MG63 (cell line): ENCODE results near the gene GLI3. TPM values are rescaled to one million over a fixed set of nuclear protein-coding genes. Genes with fewer than 3 reads are reported as not detected.

ENCODE experiments used
- DNase-seq: peaks from one replicate; pipeline ENCODE4 v3.0.0-alpha.2; 2020
- H3K27me3 ChIP-seq: fragments of 250-450 bp; sonication (Bioruptor Pico); 2 replicates; pipeline ENCODE4 v1.5.1; 2020; ENCODE audit warnings: mild to moderate bottlenecking, moderate library complexity
- H3K36me3 ChIP-seq: fragments of 250-450 bp; sonication (Bioruptor Pico); 2 replicates; pipeline ENCODE4 v1.5.1; 2020; ENCODE audit warnings: mild to moderate bottlenecking, moderate library complexity
- H3K4me3 ChIP-seq: fragments of 250-450 bp; sonication (Bioruptor Pico); 2 replicates; pipeline ENCODE4 v1.5.1; 2020; ENCODE audit warnings: mild to moderate bottlenecking, moderate library complexity
- H3K9me3 ChIP-seq: fragments of 250-450 bp; sonication (Bioruptor Pico); 2 replicates; pipeline ENCODE4 v1.5.1; 2020; ENCODE audit warnings: mild to moderate bottlenecking, moderate library complexity
- total RNA-seq: library from RNA; depleted of rRNA; stranded (reverse); fragments of >200 nt; shearing (Covaris generic); gene quantifications from 2 replicates; pipeline ENCODE4 v1.2.3, GENCODE V29; 2014; ENCODE audit warnings: low replicate concordance

The GLI3 gene
- total RNA-seq, 1 experiment from 2014 or later: 0.59 TPM

DNA sequence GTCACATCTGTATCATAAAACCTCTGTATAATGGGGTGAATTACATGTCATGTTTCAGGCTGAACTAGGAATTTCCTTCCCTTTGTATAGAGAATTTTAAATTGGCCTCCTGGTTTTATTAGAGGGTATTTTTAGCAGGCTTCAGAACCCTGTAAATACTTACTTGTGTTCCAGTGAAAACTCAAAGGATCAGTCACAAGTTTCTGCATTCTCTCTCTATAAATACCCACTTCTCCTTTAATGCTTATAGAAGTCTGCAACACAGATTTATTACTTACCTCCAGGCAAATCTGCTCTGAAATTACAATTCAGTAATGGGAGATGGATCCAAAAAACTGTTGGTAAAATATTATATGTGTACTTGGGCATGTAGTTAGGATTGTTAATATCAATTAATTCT lies 161.6 kb downstream of the GLI3 start:
- no peaks in the 10 kb centered on the region for H3K36me3 ChIP-seq

DNA sequence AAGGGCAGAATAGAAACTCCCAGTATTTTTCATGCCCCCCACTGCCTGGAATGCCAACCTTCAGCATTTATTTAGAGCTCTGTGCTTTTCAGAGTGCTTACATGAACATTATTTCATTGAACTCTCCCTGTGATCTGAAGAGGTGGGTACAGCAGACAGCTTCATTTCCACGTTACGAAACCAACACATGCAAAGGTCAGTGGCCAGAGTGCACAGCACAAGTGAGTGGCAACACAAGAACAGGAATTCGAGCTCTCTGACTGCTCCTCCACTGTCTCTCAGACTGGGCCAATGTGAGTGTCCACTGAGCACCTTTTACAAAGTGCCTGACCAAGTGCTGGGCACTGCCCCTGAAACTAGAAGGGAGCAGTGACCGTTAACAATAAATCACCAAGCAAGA lies 162.9 kb downstream of the GLI3 start:
- no peaks in the 10 kb centered on the region for H3K9me3 ChIP-seq
- no peaks in the 10 kb centered on the region for H3K36me3 ChIP-seq
- no peaks in the 10 kb centered on the region for H3K27me3 ChIP-seq
- no peak for DNase-seq
- H3K4me3 ChIP-seq: no peak overlapping the region

More for the DNA sequence above, 161.6 kb downstream of the GLI3 start:
- no peak overlapping the region for H3K4me3 ChIP-seq
- H3K27me3 ChIP-seq: no peaks in the 10 kb centered on the region
- H3K9me3 ChIP-seq: no peaks in the 10 kb centered on the region
- DNase-seq: no peak

DNA sequence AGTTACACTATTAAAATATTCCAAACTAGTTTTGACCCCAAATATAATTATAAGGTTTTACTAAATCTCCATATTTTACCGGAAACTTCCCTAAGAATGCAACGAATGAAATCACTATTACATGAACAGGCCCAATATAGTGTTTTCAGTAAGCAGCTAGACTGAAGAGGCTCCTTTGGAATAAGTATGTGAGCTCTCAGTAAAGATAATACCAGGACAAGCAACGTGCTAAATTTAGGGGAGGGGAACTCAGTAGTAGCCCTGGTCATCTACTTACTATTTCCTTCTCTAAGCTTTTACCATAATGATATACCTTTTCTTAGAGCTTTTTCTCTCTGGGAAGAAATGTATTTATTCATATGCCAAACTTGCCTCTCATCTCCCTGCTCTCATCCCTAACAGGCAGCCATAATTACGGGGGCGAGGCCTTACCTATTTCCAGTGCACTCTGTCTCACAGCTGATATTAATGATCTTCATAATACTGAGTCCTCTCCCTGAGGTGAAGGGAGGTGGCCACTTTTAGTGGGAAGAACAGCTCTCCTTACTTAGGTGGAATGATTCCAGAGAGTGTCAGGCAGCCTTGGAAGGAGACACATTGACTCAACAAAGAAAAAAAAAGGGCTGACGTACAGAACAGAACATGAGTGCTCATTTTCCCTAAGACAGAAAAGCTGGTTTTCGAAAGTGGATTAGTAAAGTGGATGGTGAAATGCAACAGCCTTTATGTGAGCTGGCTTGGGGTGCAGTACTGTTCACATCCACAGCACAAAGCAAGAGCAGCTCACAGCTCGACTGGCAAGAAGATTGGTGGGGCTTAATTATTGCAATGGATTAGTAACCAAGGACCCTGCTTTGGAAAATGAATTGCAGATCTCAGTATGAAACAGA lies 165.4 kb downstream of the GLI3 start:
- peak; percentile 27 for DNase-seq
- H3K9me3 ChIP-seq: no peaks in the 10 kb centered on the region
- no peaks in the 10 kb centered on the region for H3K36me3 ChIP-seq
- no peak overlapping the region for H3K4me3 ChIP-seq
- H3K27me3 ChIP-seq: no peaks in the 10 kb centered on the region

DNA sequence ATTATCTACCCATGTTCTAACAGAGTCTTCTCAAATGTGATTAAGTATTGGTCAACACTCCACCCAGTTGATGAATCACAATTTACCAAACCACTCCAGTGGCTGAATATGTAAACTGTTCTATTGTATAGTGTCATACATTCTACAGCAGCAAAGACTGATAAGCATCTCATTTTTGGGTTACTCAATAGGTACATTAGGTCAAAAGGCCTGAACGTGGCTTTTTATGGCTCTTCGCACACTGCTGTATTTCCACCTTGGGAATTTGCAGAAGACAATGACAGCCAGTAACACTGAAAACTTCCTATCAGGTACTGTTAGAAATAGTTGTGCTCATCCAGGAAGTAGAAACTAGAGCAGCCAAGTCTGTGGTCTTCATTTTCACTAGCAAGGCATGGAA lies 166.9 kb downstream of the GLI3 start:
- Histone ChIP-seq H3K4me3 (no peak overlapping the region), H3K36me3 (no peaks in the 10 kb centered on the region), H3K27me3 (no peaks in the 10 kb centered on the region), H3K9me3 (no peaks in the 10 kb centered on the region)
- no peak for DNase-seq

- Histone ChIP-seq H3K4me3 (no peak overlapping the region), H3K36me3 (no peaks in the 10 kb centered on the region), H3K9me3 (no peaks in the 10 kb centered on the region), H3K27me3 (no peaks in the 10 kb centered on the region)
- no peak for DNase-seq
Measured at GRCh38 chr7:42069590-42069989, 167.4 kb downstream of the GLI3 start.

- Histone ChIP-seq H3K36me3 (no peaks in the 10 kb centered on the region), H3K27me3 (no peaks in the 10 kb centered on the region), H3K4me3 (no peak overlapping the region), H3K9me3 (no peaks in the 10 kb centered on the region)
- no peak for DNase-seq
Measured at GRCh38 chr7:42068554-42069280, 168.3 kb downstream of the GLI3 start.

GRCh38 chr7:42065942-42066341 lies 171.1 kb downstream of the GLI3 start:
- no peaks in the 10 kb centered on the region for H3K36me3 ChIP-seq
- no peak overlapping the region for H3K4me3 ChIP-seq
- H3K9me3 ChIP-seq: no peaks in the 10 kb centered on the region
- no peak for DNase-seq
- H3K27me3 ChIP-seq: no peaks in the 10 kb centered on the region

GRCh38 chr7:42065015-42065414 lies 172.0 kb downstream of the GLI3 start:
- no peaks in the 10 kb centered on the region for H3K27me3 ChIP-seq

GRCh38 chr7:42064534-42064933 lies 172.5 kb downstream of the GLI3 start:
- Histone ChIP-seq H3K27me3 (no peaks in the 10 kb centered on the region), H3K4me3 (no peak overlapping the region), H3K9me3 (no peaks in the 10 kb centered on the region), H3K36me3 (no peaks in the 10 kb centered on the region)
- DNase-seq: no peak

More at GRCh38 chr7:42065015-42065414, 172.0 kb downstream of the GLI3 start:
- no peaks in the 10 kb centered on the region for H3K9me3 ChIP-seq
- no peak overlapping the region for H3K4me3 ChIP-seq
- no peak for DNase-seq
- H3K36me3 ChIP-seq: no peaks in the 10 kb centered on the region

- no peak overlapping the region for H3K4me3 ChIP-seq
- no peaks in the 10 kb centered on the region for H3K36me3 ChIP-seq
- H3K9me3 ChIP-seq: no peaks in the 10 kb centered on the region
- no peaks in the 10 kb centered on the region for H3K27me3 ChIP-seq
- no peak for DNase-seq
Measured at GRCh38 chr7:42059275-42059674, 177.7 kb downstream of the GLI3 start.

DNA sequence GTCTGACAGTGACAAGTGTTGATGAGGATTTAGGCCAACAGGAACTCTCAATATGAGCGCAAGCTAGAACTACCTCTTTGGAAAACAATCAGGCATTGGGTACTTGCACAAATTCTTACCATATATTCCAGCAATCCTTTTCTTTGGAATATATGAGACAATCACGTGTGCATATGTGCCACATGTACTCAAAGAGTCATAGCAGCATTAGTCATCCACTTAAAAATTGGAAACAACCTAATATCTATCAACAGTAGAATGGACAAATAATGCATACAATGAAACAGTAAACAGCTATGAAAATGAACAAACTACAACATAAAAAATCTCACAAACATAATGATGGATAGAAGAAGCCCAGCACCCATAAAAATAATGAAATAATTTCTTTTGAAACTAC lies 179.7 kb downstream of the GLI3 start:
- no peak for DNase-seq
- H3K9me3 ChIP-seq: no peaks in the 10 kb centered on the region
- H3K27me3 ChIP-seq: no peaks in the 10 kb centered on the region
- no peak overlapping the region for H3K4me3 ChIP-seq
- H3K36me3 ChIP-seq: no peaks in the 10 kb centered on the region

GRCh38 chr7:42055171-42055570 lies 181.8 kb downstream of the GLI3 start:
- no peak overlapping the region for H3K4me3 ChIP-seq
- DNase-seq: no peak
- H3K36me3 ChIP-seq: no peaks in the 10 kb centered on the region
- H3K27me3 ChIP-seq: no peaks in the 10 kb centered on the region
- no peaks in the 10 kb centered on the region for H3K9me3 ChIP-seq

GRCh38 chr7:42053834-42054233 lies 183.2 kb downstream of the GLI3 start:
- Histone ChIP-seq H3K36me3 (no peaks in the 10 kb centered on the region), H3K9me3 (no peaks in the 10 kb centered on the region), H3K27me3 (no peaks in the 10 kb centered on the region), H3K4me3 (no peak overlapping the region)
- no peak for DNase-seq

GRCh38 chr7:42049761-42050160 lies 187.2 kb downstream of the GLI3 start:
- no peak for DNase-seq
- no peaks in the 10 kb centered on the region for H3K9me3 ChIP-seq

GRCh38 chr7:42046483-42046882 lies 190.5 kb downstream of the GLI3 start:
- DNase-seq: no peak
- Histone ChIP-seq H3K36me3 (no peaks in the 10 kb centered on the region), H3K9me3 (no peaks in the 10 kb centered on the region), H3K4me3 (no peak overlapping the region), H3K27me3 (no peaks in the 10 kb centered on the region)

More at GRCh38 chr7:42049761-42050160, 187.2 kb downstream of the GLI3 start:
- H3K36me3 ChIP-seq: no peaks in the 10 kb centered on the region
- H3K4me3 ChIP-seq: no peak overlapping the region
- H3K27me3 ChIP-seq: no peaks in the 10 kb centered on the region

GRCh38 chr7:42045961-42046360 lies 191.0 kb downstream of the GLI3 start:
- no peak overlapping the region for H3K4me3 ChIP-seq
- no peaks in the 10 kb centered on the region for H3K36me3 ChIP-seq
- no peaks in the 10 kb centered on the region for H3K27me3 ChIP-seq
- no peak for DNase-seq
- no peaks in the 10 kb centered on the region for H3K9me3 ChIP-seq

- no peaks in the 10 kb centered on the region; the same call in 1 of the 2 replicates for H3K36me3 ChIP-seq
- DNase-seq: no peak
- no peaks in the 10 kb centered on the region for H3K27me3 ChIP-seq
- no peak overlapping the region for H3K4me3 ChIP-seq
- no peaks in the 10 kb centered on the region for H3K9me3 ChIP-seq
Measured at GRCh38 chr7:42039921-42040320, 197.1 kb downstream of the GLI3 start.

- no peak overlapping the region for H3K4me3 ChIP-seq
- DNase-seq: peak; percentile 7
- no peaks in the 10 kb centered on the region for H3K27me3 ChIP-seq
- no peaks in the 10 kb centered on the region; the same call in 1 of the 2 replicates for H3K36me3 ChIP-seq
- H3K9me3 ChIP-seq: no peaks in the 10 kb centered on the region
Measured at GRCh38 chr7:42035210-42035609, 201.8 kb downstream of the GLI3 start.
